Measurements from ENCODE around the gene ZMPSTE24. TPM values are rescaled to one million over a fixed set of nuclear protein-coding genes. Genes with fewer than 3 reads are reported as not detected.
"Not testable (repeated sequence)": the region's sequence is repeated elsewhere in the genome, so short reads cannot be mapped to it uniquely, and the experiment has no call there.

The ZMPSTE24 gene
- total RNA-seq: 10 to 100 TPM; 21.4 to 34.7 TPM

DNA sequence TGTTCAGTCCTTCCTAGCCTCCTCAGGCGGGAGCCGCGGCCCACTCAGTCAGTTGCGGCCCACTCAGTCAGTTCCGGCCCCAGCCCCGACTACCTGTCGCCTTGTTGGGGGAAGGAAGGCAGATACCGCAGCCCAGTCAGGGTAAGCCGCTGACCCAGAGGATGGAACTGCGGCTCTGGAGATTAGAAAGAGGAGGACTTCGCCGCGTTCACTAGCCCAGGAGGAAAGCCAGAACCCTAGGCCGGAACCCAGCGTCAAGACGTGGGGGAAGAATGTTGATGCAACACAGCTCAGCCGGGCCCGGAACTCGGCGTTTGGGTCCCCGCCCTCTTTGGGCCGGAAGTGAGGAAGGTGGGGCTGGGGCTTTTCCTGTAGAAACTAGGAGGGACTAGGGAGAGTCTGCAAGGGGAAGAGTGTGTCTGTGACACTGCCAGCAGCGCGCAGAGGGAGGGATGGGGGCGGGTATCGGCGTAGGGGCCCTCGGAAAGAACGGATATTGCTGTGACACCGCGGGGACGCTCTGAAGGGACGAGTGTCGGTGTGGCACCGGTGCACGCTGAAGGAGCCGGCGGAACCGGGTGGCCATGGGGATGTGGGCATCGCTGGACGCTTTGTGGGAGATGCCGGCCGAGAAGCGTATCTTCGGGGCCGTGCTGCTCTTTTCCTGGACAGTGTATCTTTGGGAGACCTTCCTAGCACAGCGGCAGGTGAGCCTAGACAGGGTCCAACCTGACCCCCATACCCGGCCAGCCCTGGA, at the start of gene ZMPSTE24:
Gene ZMPSTE24 (plus strand): TSS at position 549 of the 757 bp plus-strand sequence. CDS start 36 bp downstream, at position 585.
- peaks cover 20 to 26% of the 10 kb centered on the region in 2 donors for H3K36me3 Mint-ChIP-seq
- H3K9me3 Mint-ChIP-seq: no peaks in the 10 kb centered on the region
- DNase-seq (ENCODE audit: low spot score in 2 of 2) (peak; percentile 92 to 93), ATAC-seq (peak; percentile 92 to 98)
- H3K27ac Mint-ChIP-seq: peak within 1 kb of the TSS; percentile 99 to 100

DNA sequence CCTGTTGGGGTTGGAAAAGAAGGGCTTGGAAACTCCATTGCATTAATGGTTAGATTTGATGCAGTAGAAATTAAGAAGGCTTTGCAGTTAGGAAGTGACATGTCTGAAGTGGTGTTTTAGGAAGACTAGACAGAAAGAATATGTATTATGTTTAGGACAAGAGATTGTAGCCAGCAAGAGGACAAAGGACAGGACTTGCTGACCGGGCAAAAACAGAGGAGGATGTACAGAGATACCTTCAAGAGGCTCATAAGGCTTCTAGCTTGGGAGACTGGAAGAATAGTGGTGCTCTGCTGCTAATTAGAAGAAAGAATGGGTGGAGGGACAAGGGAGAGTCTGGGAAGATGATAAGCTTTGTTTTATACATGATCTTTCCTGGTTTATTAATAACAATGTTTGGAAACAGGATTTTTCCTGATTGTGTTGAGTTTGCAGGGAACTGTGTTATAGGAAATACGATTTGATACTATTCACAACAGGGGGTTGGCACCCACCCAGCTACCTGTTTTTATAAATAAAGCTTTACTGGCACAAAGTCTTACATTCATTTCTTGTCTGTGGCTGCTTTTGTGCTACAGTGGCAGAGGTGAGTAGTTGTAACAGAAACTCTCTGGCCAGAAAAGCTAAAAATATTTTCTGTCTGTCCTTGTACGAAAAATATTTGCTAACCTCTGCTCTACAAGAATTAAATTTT, 47.4 kb upstream of the ZMPSTE24 start:
- Mint-ChIP-seq H3K36me3 (peaks cover 3 to 4% of the 10 kb centered on the region in 2 donors), H3K9me3 (no peaks in the 10 kb centered on the region), H3K27ac (peak overlapping the region in 1 of 2 donors; percentile 1)
- no peak for ATAC-seq
- DNase-seq (ENCODE audit: low spot score in 2 of 2): no peak

DNA sequence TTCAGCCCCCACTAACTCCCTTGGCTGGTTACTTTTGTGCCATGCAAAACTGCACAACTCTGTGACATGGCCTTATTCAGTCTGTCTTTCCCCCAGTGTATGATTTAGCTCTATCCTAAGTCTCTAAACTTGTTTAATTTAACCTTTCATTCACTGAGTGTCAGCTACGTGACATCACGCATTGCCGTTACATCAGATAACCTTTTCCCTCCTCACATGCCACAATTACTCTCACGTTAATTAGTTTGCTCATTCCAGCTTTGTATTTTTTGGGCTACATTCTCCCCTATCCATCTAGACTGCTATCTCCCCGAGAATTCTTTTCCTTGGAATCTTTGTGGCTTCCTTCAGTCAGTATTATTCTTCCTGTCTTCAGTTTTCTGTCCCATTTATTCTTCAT, 39.7 kb upstream of the ZMPSTE24 start:
- no peaks in the 10 kb centered on the region for H3K36me3 Mint-ChIP-seq
- ATAC-seq (no peak), DNase-seq (ENCODE audit: low spot score in 2 of 2) (no peak)
- no peaks in the 10 kb centered on the region for H3K9me3 Mint-ChIP-seq
- no peak overlapping the region for H3K27ac Mint-ChIP-seq

DNA sequence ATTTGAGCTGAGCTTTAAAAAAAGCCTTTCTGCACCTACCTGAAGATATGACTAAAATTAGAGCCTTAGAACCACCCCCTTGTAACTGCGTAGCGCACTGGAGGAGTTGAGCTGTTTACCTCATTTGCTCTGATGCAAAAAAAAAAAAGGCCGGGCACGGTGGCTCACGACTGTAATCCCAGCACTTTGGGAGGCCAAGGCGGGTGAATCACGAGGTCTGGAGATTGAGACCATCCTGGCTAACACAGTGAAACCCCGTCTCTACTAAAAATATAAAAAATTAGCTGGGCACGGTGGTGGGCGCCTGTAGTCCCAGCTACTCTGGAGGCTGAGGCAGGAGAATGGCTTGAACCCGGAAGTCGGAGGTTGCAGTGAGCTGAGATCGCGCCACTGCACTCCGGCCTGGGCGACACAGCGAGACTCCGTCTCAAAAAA, 36.5 kb upstream of the ZMPSTE24 start:
- not testable (repeated sequence) for ATAC-seq, H3K27ac Mint-ChIP-seq

DNA sequence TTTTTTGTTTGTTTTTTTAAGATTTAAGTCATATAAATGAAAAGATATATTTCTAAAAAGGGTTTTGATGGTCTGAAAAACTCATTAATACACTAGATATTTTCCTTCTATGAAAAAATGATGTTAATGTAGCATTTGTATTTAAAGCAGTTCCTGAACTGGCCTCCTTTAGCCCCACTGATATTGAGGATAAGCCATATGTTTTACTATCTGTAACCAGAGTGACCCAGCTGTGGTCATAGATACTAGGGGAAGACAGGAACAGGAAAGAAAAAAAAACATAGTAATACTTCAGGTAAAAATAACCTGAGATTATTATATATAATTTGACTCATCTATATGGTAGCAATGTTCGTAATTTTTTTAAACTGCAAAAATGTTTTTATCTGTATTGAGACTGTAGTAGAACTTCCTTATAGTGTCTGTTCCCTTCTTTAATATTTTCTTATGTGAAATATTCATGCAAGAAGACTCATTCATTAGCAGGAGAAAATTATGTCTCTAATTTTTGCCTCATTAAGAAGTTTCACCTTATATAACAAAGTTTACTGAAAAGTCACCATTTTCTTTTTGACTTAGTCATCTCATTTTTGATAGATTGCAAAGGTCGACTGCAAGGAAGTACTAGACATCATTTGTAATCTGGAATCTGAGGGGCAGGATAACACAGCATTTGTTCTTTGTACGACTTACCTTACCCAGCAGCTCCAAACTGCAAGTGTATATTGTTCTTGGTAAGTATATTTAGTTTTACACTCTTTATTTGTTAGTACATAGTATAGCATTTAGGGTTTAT, 35.9 kb upstream of the ZMPSTE24 start:
- no peak overlapping the region for H3K27ac Mint-ChIP-seq
- ATAC-seq (no peak), DNase-seq (ENCODE audit: low spot score in 2 of 2) (no peak)
- peaks cover 0 to 6% of the 10 kb centered on the region in 2 donors for H3K36me3 Mint-ChIP-seq
- H3K9me3 Mint-ChIP-seq: no peaks in the 10 kb centered on the region

More for the DNA sequence above, 36.5 kb upstream of the ZMPSTE24 start:
- not testable (repeated sequence) for DNase-seq (ENCODE audit: low spot score in 2 of 2); H3K9me3 Mint-ChIP-seq; H3K36me3 Mint-ChIP-seq

DNA sequence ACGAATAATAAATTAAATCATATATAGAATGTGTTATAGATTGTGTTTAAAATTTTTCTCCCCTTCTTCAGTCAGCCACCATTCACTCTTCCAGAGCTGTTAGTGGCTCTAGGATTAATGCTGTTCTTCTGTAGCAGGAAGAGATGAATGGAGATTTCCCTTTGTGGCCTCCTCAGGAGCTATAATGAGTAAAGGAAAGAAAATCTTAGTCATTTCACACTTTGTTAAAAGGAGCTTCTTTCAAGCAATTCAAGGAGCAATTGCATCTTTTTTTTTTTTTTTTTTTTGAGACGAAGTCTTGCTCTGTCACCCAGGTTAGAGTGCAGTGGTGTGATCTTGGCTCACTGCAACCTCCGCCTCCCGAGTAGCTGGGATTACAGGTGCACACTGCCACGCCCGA, 34.0 kb upstream of the ZMPSTE24 start:
- Mint-ChIP-seq H3K27ac (no peak overlapping the region), H3K36me3 (peaks cover 0 to 6% of the 10 kb centered on the region in 2 donors), H3K9me3 (no peaks in the 10 kb centered on the region)
- DNase-seq (ENCODE audit: low spot score in 2 of 2): no peak
- peak; percentile 95 to 97 for ATAC-seq

DNA sequence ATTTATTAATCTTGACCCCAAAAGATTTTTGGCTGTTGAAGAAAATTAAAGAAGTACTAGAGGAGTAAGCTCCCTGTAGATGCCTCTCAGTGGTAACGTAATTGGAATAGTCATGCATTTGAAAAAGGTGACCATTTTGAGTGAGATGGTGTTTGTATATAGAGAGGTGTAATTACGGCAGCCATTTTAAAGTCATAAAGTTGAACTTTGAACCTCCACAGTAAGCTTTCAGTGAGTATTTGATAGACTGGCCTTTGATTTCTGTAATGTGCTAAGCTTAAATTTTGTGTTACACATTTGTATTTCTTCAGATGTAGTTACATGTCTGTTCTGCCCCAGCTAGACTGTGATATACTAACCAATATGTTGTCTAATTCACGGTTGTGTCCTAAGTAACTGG, 31.8 kb upstream of the ZMPSTE24 start:
- Mint-ChIP-seq H3K27ac (no peak overlapping the region), H3K9me3 (no peaks in the 10 kb centered on the region), H3K36me3 (peaks cover 7 to 14% of the 10 kb centered on the region in 2 donors)
- ATAC-seq: no peak
- no peak for DNase-seq (ENCODE audit: low spot score in 2 of 2)

DNA sequence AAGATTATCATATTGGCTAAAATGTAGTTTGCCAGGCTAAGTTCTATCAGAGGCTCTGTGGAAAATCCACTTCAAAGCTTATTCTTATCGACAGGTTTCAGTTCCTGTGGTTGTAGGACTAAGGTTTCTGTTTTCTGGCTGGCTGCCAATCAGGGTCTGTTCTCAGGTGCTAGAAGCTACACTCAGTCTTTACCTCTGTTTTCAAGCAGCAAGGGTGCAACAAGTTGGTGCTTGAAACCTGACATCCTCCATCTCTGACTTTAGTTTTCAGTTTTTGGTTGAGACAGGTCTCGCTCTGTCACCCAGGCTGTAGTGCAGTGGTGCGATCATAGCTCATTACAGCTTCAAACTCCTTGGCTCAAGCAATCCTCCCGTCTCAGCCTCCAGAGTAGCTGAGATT, 25.6 kb upstream of the ZMPSTE24 start:
- Mint-ChIP-seq H3K9me3 (no peaks in the 10 kb centered on the region), H3K27ac (no peak overlapping the region), H3K36me3 (peaks cover 35 to 42% of the 10 kb centered on the region in 2 donors)
- ATAC-seq: peak; percentile 95 to 96
- peak in 1 of 2 donors; percentile 74 for DNase-seq (ENCODE audit: low spot score in 2 of 2)

DNA sequence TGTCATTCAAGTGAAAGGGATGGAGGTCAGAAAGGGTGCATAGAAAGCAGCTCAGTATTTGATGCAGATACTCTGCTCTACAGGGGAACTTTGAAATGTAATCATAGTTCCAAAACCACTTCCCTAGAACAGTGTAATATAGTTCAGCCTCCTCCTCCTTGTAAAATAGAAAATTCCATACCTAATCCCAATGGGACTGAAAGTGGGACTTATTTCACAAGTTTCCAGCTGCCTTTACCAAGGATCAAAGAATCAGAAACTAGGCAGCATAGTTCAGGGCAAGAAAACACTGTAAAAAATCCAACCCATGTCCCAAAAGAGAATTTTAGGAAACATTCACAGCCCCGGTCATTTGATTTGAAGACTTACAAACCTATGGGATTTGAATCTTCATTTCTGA, 18.4 kb upstream of the ZMPSTE24 start:
- ATAC-seq: no peak

DNA sequence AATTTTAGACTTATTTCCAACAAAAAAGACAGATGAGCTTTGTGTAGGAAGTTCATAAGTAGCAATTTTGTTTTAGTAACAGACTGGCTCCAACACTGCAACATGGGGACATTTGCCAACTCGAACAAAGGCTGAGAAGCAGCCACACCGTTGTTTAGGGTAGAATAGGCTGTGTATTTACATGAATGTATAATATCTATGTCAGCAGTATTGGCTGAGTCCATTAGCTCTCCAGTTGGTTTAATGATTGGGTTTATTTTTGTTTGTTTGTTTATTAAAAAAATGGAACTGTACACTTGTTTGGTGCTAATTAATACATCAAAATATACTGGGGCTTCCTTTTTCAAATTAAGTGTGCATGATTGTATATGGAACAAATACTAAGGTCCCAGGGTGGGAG, 17.6 kb upstream of the ZMPSTE24 start:
- Mint-ChIP-seq H3K9me3 (peaks cover 0 to 6% of the 10 kb centered on the region in 2 donors), H3K36me3 (peaks cover 37 to 50% of the 10 kb centered on the region in 2 donors), H3K27ac (no peak overlapping the region)
- DNase-seq (ENCODE audit: low spot score in 2 of 2) (no peak), ATAC-seq (no peak)

More for the DNA sequence above, 18.4 kb upstream of the ZMPSTE24 start:
- Mint-ChIP-seq H3K9me3 (peaks cover 0 to 6% of the 10 kb centered on the region in 2 donors), H3K27ac (peak overlapping the region in 1 of 2 donors; percentile 64), H3K36me3 (peaks cover 37 to 51% of the 10 kb centered on the region in 2 donors)
- no peak for DNase-seq (ENCODE audit: low spot score in 2 of 2)

DNA sequence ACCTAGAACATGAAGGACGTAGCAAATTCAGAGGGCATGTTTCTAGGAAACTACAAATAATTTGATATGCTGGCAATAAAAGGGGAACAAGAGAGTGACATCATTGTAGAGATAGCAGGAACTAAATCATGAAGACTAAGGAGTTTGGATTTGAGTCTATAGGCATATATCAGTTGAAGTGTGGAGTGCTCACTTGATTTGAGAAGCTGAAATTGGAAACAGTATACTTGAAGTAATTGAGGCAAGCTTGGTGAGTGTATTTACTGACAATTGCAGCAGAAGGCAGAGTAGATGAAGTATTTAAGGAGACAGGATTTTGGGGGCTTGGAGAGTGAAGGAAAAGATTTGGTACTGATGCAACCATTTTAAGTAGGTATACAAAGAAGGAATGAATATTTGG, 16.7 kb upstream of the ZMPSTE24 start:
- peak; percentile 41 to 64 for ATAC-seq
- H3K36me3 Mint-ChIP-seq: peaks cover 30 to 40% of the 10 kb centered on the region in 2 donors
- peak overlapping the region; percentile 80 to 93 for H3K27ac Mint-ChIP-seq

DNA sequence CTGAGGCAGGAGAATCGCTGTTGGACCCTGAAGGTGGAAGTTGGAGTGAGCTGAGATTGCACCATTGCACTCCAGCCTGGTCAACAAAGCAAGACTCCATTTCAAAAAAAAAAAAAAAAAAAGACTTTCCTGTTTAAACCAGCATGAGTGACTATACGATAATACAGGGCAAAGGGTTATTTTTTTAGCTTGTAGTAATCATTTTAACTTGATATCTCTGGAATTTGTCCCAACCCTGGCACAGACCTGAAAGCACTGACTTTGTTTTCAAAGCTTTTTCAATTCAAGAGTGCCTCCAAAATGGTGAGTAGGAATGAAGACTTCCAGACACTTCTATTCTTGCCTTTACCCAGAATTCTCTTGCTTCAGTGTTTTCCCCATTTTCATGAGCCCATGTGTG, 14.7 kb upstream of the ZMPSTE24 start:
- peaks cover 10 to 22% of the 10 kb centered on the region in 2 donors for H3K36me3 Mint-ChIP-seq
- ATAC-seq (no peak), DNase-seq (ENCODE audit: low spot score in 2 of 2) (no peak)
- H3K9me3 Mint-ChIP-seq: peaks cover 0 to 6% of the 10 kb centered on the region in 2 donors
- no peak overlapping the region for H3K27ac Mint-ChIP-seq

More for the DNA sequence above, 16.7 kb upstream of the ZMPSTE24 start:
- DNase-seq (ENCODE audit: low spot score in 2 of 2): no peak
- H3K9me3 Mint-ChIP-seq: peaks cover 0 to 6% of the 10 kb centered on the region in 2 donors

DNA sequence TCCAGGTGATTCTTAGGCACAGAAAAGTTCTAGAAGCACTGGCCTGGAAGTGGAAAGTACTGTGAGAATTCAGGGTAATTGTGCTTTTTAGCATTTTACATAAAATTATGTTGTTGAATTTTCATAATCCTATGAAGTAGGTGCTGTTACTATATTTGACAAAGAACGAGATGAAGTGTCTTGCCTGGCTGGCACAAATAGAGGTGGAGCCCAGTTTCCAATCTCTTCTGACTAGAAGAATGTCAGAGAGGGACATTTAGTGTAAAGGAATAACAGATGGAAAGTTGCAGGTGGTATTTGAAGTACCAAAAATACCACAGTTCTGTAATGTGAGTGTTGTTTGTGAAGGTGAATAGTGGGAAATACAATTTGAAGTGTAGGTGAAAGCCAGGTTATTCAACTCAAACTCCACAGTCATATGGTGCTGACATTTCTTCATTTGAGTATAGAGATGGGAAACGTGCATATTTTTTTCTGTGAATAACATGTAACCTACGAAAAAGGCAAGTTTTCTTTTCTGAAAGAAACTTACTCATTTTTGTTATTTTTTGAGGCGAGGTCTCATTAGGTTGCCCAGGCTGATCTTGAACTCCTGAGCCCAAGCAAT, 13.8 kb upstream of the ZMPSTE24 start:
- Mint-ChIP-seq H3K36me3 (peaks cover 3 to 13% of the 10 kb centered on the region in 2 donors), H3K27ac (peak overlapping the region in 1 of 2 donors; percentile 85), H3K9me3 (peaks cover 0 to 1% of the 10 kb centered on the region in 2 donors)
- DNase-seq (ENCODE audit: low spot score in 2 of 2): no peak
- peak in 1 of 2 donors; percentile 63 for ATAC-seq

DNA sequence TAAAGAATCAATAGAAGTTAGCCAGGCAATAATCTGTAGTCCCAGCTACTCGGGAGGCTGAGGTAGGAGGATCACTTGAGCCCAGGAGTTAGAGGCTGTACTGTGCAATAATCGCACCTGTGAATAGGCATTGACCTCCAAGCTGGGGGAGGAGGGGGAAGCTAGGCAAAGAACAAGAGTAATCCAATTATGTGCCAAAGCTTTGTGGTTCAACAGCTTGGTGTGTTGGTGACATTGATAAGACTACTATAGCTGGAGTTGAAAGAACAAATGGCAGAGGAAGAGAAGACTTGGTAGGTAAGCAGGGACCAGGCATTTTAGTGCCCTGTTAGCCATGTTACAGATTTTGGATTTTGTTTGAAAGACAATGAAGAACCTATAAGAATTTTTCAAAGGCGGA, 12.3 kb upstream of the ZMPSTE24 start:
- H3K36me3 Mint-ChIP-seq: no peaks in the 10 kb centered on the region
- DNase-seq (ENCODE audit: low spot score in 2 of 2) (no peak), ATAC-seq (no peak)
- no peak overlapping the region for H3K27ac Mint-ChIP-seq
- no peaks in the 10 kb centered on the region for H3K9me3 Mint-ChIP-seq

DNA sequence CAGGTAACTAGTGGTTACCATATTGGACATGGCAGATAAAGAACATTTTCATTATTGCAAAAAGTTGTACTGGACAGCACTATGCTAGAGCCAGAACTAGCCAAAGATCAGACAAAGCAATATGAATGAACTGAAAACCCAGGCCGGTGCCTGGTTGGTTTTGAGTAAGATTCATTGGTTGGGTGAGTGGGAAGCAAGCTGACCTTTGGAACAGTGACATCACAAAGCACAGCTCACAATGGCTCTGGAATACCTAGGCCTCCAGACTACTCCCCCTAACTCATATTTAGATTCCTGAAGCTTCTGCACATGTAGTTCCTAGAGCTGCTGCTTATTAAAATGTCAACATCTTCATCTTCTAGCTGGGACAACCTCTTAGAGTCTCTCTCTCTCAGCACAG, 10.4 kb upstream of the ZMPSTE24 start, which contains the start of gene TMCO2:
Gene TMCO2 (plus strand): TSS at position 283 of the 400 bp plus-strand sequence. CDS start 57 bp downstream, at position 340.
- Mint-ChIP-seq H3K9me3 (no peaks in the 10 kb centered on the region), H3K36me3 (no peaks in the 10 kb centered on the region), H3K27ac (no peak within 1 kb of the TSS)
- ATAC-seq (no peak), DNase-seq (ENCODE audit: low spot score in 2 of 2) (no peak)

DNA sequence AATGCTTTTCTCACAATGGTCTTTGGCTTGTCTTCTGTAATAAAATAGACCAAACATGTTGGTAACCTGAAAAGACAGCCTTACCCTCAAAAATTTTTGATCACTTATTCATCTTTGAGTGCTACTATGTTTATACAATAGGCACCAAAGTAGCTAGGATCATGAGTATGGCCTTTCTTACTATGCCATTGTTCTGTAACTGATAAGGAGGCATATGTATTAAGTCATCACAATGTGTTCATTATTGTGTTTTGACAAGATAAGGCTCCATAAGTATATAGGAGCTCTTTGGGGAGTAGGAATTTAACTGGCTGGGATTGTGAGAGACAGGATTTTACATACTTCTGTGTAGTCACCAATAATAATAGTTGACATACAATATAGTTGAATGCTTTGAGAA, 9.6 kb upstream of the ZMPSTE24 start:
- no peak overlapping the region for H3K27ac Mint-ChIP-seq
- no peak for DNase-seq (ENCODE audit: low spot score in 2 of 2)
- H3K36me3 Mint-ChIP-seq: no peaks in the 10 kb centered on the region
- no peaks in the 10 kb centered on the region for H3K9me3 Mint-ChIP-seq
- no peak for ATAC-seq

Measured in activated naive CD4-positive, alpha-beta T cell treated with anti-CD3 and anti-CD28 coated beads, Interleukin-2, amount 50 U/mL, for 72 hours (primary cell).